T follicular helper cell (primary cell): ENCODE data around the gene RAP1GAP.

Experiments used
- DNase-seq: peaks from one replicate; pipeline ENCODE4 v3.0.0-alpha.2; 2020; ENCODE audit warnings: low read depth

Gene RAP1GAP

DNA sequence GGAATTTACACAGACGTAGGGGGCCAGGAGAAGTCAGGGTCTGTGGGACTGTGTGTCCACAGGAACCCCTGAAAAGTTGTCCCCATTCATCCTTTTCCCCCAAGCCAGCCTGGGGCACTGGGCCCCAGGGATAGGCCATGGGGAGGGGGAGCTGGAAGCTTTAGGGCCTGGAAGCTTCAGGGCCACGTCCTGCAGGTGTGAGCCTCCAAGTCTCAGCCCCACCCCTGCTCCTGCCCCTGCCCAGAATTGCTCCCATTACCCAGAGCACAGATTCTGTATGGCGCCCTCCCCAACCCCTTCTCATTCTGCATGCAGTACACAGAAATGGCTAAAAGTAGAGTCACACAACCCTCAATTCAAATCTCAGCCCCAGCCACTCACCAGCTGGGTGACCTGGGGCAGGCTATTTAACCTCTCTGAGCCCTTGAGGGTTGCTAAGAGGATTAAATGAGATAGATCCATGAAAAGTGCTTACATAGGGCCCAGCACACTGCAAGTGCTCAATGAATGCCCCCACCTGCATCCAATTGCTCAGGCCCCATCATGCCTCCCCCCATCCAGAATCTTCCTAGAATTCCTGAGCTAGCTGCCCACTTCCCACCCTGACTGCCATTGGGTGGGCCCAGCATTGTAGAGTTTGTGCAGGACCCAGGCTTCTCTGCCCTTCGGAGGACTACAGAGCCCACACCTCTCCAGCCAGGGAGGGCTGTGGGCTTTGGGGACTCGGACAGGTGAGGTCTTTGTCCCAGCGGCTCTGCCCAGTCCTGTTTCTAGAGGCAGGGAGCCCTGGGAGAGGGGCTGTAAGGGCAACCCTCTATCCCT, 6.5 kb downstream of the RAP1GAP start:
- DNase-seq = no peak

DNA sequence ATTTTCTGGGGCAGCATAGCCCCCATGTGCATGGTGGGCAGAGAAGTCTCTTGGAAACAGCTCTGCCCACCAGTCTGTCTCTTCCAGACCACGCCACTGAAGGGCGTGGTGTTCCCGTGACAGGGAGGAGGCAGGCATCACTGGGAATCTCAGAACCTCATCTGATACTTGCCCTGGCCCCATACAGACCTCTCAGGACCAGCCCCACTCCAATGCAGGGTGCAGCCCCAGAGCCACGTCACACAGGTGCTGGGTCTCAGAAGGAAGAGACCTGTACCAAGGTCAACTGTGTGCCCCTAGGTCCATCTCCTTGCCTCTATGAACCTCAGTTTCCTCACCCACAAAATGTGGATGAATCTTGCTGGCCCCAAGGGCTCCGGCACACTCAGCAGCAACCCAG, 7.3 kb downstream of the RAP1GAP start:
- DNase-seq = no peak

DNA sequence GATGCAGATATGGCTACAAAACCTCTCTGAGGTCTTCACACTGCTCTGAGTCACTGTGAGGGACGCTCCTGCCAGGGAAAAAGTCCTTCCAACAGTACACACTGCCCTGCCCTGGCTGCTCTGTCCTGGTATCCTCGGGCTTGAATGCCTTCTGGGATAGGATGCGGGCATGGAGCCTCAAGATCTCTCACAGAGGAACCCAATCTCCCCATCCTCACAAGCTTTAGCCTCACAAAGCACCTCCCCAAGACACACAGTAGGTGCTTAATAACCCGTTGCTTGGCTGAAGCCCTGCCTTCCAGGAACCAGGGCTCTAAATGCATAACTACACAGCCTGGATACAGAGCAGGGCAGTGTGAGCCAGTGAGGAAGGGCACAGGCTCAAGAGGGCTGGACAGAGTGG, 9.2 kb downstream of the RAP1GAP start:
- no peak for DNase-seq

DNA sequence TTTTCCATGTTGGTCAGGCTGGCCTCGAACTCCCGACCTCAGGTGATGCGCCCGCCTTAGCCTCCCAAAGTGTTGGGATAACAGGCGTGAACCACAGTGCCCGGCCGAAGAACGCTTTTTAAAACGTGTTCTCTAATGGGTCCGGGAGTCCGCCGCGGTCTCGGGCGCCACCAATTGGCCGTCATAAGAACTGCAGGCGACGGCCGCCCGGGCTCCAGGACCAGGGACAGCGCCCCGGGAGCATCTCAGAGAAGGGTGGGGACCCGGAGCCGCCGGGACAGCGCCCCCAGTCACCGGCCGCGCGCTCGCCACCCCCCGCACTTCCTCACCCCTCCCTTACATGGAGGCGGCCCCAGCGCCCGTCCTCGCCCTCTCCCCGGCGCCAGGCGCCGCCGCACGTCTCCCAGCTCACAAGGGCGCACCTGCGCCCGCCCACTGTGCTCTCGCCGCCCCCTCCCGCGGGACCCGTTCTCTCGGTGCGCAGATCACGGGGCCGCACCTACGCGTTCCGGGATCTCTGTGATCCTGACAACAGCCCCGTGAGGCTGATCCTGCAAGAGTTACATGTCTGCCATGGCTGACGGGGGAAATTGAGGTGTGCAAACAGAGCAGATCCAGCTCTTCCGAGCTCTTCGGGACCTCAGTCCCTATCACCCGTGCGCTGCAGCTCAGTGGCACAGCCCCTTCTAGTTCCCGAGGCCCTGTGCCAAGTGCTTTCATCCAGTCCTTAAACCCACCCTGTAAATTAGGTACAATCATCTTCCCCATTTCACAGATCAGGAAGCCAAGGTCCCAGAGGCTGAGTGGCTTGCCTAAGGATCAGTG, 9.8 kb downstream of the RAP1GAP start:
- DNase-seq = peak; percentile 72

DNA sequence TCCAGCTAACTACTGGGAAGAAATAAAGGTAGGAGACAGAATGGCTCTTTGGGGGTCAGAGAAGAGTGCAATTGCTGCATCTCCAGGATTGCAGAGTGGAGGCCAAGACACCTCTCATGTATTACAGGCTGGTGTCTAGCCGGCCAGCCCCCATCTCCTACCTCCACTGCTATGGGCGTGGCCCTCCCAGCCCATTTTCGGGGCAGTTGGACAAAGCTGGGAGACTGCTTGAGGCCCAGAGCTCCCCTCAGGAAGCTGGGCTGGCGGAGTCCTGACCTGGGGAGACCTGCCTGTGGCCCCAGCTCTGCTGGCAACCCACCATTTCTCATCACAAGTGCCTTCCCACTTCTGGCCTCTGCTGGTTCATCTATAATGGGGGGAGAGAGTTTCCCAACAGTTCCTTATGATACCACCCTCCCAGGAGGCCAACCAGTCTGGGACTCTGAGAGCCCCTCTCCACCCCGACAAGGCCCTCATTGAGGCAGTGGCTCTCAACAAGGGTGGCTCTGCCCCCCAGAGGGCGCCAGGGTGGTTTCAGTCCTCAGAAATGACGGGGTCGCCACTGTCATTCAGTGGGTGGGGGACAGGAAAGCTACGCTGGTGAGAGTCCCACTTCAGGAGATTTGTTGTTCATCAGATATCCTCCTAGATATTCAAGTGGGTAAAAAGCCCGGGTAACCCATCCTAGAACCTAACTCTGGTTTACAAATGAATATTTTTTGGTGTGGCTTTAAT, 11.5 kb downstream of the RAP1GAP start:
- no peak for DNase-seq

DNA sequence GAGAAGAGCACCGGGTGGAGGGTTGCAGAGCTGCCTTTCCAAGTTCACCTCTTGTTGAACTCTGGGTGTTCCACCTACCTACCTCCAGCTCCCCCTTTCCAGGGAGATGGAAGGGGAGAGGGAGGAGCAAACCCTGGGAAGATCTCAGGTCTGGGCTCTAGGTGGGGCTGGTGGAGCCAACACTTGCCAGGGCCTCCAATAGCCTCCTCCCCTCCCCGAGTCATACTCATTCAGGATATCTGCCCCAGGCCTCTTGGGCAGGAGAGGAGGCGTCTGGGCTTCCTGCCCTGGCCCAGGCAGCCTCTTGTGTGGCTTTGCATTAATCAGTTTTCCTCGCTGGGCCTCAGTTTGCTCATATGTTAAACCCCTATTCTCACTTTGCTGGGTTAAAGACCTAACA, 13.4 kb downstream of the RAP1GAP start:
- DNase-seq = no peak

DNA sequence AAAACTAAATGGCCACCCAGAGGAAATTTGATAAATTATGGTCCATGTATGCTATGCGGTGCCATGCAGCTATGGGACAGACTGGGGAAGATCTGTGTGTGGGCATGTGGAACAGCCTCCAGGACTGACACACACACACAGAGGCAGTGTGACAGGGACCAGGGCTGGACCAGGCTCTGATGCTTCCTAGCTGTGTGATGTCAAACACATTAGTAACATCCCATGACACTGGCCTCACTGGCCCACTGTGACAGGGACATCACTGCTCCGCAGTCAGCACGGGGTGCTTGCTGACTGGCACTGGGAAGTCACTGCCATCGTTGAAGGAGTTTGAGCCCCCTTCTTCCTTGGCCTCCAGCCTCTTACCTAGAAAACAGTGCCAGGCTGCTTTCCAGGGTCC, 13.9 kb downstream of the RAP1GAP start:
- DNase-seq = no peak

DNA sequence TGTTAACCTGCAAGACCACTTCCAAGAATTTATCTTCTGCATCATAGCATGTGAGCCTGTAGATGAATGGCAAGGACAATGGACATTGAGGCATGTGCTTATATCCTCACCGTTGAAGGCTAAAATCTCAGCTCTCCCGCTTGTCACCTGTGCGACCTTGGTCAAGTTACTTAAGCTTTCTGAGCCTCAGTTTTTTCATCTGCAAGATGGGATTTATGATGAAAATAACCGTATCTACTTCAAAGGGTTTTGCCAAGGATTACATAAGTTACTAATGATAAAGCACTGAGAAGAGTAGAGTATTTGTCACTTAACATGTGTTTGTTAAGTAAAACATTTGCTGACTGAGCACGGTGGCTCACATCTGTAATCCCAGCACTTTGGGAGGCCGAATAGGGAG, 14.9 kb downstream of the RAP1GAP start:
- no peak for DNase-seq

DNA sequence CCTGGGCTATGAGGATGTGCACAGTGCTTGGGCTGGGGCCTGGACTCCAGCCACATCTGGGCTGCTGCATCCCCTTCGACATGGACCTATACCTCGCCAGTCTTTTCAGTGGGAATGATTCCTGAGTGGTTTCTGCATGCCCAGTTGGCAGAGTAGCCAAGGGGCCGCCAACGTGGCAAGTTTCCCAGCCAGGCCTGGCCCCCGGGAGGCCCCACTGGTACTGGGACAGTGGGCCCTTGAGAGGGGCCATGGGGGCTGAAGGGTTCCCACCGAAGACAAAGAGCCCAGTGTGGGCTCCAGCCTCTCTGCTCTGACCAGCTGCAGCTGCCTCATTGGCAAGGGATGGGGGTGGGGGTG, 15.4 kb downstream of the RAP1GAP start:
- no peak for DNase-seq

DNA sequence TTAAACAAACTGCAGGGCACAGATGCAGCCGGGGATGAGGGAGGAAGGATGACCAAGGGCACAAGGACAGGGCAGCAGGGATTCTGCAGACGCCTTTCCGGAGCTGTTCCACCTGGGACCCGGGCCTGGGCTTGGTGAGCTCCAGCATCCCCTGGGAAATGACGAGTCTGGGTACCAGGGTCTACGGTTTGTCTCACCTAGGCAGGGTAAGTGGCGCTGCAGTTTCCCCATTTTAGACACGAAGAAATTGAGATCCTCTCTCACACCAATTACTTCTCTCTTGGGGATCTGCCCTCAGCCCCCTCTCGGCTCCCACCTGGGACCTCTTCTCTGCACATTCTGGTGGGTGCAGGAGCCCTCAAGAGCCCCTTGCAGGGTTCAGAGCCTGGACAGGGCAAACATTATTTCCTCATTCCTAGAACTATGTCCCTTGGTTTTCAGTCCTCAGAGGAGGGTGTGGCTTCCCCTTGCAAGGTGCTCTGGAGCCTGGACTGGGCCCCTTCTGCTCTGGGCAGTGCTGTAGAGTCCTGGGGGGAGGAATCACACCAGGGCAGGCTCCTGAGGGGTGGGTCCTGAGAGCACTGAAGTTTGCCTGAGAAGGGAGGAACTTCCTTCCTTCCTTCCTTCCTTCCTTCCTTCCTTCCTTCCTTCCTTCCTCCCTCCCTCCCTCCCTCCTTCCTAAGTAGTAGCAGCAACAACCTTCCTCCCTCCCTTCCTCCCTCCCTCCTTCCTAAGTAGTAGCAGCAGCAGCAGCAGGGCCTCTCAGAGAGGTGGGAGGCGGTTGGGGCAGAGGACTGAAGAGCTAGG, 16.0 kb downstream of the RAP1GAP start:
- no peak for DNase-seq

DNA sequence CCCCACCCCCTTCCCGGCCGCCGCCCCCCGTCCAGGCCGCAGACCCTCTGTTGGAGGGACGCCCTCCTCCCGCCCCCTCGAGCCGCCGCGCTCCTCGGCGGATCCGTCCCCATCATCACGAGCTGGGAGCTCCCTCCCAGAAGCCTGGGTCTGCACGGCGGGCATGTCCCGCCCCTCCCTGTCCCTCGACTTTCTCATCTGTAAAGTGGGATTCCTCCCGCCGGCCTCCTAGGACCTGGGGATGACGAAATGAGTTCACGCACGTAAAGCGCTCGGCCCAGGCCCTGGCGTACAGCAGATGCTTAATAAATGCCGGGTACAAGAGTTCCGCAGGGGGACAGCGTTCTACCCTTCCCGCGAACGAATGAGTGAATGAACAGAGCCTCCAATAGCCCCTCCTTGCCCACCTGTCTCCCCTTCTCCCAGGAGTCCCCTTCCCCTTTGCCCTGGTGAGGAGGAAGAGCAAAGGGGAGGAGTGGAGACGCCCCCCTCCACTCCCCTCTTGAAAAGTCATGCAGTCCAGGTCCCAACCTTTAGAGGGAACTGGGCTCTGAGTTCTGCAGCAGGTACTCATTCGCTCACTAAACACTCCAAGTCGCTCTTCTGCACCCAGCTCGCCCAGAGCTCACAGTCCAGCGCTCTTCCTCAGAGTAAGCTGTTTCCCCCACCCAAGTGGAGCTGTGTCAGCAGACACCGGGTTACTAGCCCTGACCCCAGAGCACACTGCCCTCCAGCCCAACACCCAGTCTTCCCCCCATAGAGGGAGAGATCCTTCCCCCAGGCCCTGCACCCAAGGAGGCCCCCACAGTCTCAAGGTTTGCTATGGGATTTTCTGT, 16.8 kb downstream of the RAP1GAP start:
- DNase-seq = no peak

DNA sequence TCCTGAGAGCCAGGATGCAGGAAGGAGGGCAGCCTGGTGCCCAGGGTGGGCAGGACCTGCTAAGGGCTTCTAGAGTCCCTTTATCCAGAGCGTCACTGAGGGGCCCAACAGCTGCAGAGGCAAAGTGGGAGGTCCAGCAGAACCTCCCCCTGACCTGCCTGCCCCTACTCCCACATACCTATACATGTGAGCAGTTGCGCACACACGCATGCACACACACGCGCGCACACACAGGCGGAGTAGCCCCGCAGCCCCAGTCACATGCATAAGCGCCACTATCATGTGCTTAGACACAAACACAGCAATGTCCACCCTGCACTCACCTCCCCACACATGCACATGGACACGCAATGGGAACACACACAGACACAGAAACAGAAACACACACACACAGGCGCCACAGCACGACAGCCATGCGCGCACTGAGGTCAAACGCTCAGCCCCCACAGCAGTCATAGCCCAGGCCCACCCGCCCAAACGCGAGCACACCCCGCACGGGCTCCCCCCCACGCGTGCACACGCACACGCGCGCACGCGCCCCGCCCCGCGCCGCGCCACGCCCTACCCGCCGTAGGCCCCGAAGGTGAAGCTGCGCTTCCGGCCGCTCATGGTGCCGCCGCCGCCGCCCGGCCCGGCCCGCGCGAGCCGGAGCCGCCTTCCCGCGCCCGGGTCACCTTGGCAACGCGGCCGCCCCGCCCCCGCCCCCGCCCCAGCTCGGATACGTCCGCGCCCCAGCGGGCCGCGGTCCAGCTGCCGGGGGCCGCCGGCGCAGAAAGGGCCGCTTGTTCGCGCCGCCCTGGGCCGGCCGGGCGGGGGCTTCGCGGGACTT, 17.7 kb downstream of the RAP1GAP start:
- DNase-seq = peak; percentile 20

DNA sequence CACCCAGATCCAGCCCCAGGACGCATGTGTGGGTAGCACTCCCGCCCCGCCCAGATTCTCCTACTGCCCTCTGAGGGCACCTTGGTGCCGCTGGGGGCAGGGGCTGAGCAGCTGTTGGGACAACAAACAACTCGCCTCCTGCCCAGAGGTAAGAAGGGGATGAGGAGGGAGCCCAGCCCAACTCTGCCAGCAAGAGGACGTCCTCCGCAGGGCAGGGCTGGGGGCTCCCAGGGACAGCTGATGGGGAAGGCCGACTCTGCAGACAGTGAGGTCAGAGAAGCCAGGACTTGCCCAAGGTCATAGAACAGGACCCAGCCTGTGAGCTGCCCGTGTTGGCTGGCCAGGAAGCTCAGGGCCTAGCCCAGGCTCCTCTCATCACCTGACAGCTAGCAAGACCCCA, 18.8 kb downstream of the RAP1GAP start:
- no peak for DNase-seq

DNA sequence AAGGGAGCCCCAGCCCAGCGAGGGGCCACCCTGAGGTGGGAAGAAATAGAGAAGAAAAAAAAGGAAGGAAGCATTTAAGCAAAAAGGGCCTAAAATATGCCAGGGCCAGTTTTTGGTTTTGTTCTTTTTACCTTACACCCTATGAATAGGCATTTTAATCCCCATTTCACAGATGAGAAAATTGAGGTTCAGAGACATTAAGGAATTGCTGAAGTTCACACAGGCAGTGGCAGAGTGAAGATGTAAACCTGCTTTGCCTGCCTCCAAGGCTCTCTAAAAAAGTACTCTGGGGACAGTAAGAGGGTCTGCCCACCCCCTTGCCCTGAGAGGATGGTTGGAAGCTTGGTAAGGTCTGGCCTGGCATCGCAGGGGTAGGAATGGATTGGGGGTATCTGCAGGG, 19.8 kb downstream of the RAP1GAP start:
- no peak for DNase-seq

DNA sequence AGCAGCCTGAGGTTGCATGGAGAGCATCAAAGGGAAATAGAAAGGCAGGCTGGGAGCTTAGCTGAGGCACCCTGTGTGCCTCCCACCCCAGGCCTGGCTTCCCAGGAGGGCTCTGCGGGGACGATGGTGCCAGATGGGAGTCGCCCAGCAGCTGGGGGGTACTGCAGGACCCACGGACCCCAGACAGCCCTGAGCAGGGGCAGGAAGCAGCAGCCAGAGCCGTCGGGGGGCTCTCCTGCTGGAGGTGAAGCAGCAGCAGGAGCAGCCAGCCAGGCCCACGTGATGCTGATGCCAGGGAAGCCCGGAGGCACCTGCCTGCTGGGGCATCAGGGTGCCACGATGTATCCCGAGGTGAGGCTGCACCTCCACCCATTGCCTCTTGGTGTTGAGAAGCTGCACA, 20.4 kb downstream of the RAP1GAP start:
- no peak for DNase-seq

DNA sequence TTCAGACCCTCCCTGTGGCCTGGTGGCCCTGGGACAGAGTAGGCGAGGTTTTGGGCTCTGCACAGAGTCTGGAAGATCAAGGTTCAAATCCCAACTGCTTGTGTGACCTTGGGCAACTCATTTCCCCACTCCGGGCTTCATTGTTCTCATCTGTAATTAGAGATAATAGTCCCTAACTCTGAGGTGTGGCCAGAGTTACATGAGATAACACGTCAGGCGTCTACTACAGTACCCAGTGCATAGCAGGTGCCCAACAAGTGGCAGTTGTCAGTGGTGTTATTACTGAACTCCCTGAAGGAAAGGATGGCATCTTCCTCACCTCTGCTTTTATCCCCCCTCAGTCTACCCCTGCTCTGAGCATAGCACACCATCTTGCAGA, 20.8 kb downstream of the RAP1GAP start:
- DNase-seq = no peak

DNA sequence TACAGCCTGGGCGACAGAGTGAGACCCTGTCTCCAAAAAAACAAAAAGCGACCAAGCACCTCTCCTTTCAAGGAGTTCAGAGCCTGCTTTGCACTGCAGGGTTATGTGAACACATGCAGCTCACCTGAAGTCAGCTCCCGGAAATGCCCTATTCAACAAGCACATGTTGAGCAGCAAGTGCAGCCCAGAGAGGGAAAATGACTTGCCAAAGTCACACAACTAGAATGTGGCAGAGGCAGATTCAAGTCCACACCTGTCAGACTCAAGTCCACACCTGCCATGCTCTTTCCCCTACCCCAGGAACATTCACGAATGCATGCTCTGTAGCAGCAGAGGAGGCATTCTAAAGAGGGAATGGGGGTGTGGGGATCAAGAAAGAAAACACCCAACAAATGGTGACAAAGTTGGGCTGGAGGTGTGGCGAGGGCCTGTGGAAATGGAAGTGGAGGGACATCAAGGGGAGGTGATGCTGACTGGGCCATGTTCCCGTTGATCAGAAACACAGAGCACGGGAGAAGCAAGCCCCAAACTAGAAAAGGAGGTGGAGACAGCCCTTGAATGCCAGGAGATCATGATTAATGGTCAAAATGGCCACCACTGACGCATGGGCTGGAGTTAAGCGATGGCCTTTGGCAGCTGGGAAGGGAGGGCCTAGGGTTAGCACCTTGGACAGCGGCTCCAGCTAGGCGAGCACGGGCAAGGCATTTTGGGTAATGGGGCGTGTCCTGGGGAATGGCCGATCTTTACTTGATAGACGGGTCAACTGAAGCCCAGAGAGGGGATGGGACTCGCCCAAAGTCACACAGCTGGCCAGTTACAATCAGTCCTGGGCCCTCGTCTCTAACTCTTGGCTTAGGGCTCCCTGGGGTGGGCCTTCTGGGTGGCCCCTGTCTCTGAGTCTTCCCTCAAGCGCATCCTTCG, 21.5 kb downstream of the RAP1GAP start:
- DNase-seq = no peak

DNA sequence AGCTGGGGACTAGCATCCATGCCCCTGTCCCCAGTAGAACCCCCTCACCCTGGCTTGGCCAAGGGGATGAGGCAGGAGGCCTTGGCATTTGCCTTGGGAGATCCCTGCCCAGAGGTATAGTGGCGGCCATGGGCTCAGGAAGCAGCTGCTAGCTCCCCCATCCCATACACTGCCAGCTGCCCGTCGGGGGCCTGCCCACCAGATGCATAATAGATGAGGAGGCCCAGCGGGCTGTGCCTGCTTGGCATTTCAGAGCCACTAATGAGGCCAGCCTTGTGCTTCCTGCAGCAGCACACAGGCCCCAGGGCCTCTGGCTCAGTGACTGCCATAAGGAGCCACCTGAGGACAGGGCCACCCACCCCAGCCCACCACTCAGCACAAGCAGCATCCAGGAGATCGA, 23.6 kb downstream of the RAP1GAP start:
- DNase-seq = no peak

DNA sequence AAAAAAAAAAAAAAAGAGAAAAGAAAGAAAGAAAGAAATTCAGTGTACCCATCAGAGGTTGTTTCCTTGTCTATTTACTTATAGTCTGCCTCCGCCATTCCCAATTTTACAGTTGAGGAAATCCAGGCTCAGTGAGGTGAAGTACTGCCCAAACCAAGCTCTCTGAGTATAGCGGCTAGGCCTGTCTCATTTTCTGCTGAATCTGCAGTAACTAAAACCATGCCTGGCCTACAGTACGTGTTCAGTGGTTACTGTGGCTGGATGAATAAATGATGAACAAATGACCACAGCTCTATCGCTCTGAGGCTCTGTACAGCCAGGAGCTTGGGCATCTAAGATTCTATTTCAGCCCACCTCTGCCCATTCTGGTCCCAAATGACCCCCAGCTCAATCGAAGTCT, 24.3 kb downstream of the RAP1GAP start:
- no peak for DNase-seq
